SK-N-SH treated with all-trans-retinoic acid at 6 μM for 48 hours (cell line): ENCODE data around the gene DNAH8.

Experiments used
- ARNTL ChIP-seq: fragments of 450-650 bp; formaldehyde crosslinking; IDR thresholded peaks from 2 replicates; pipeline ENCODE4 v1.5.0; 2020; ENCODE audit warnings: low read depth, mild to moderate bottlenecking, moderate library complexity, borderline replicate concordance
- BACH2 ChIP-seq: fragments of 250-450 bp; sonication (Bioruptor Pico); IDR thresholded peaks from 2 replicates; pipeline ENCODE4 v1.9.0; 2021; ENCODE audit warnings: mild to moderate bottlenecking, borderline replicate concordance
- CREB5 ChIP-seq: fragments of 250-450 bp; sonication (Bioruptor Pico); IDR thresholded peaks from 2 replicates; pipeline ENCODE4 v1.5.1; 2020; ENCODE audit warnings: low read depth, mild to moderate bottlenecking, moderate library complexity
- CSDC2 ChIP-seq: fragments of 250-450 bp; sonication (Bioruptor Pico); IDR thresholded peaks from 2 replicates; pipeline ENCODE4 v1.5.0; 2020; ENCODE audit warnings: mild to moderate bottlenecking, moderate library complexity
- ESRRG ChIP-seq: fragments of 250-450 bp; sonication (Bioruptor Pico); IDR thresholded peaks from 2 replicates; pipeline ENCODE4 v1.6.1; 2021; ENCODE audit warnings: mild to moderate bottlenecking
- POU6F1 ChIP-seq: fragments of 250-450 bp; sonication (Bioruptor Pico); IDR thresholded peaks from 2 replicates; pipeline ENCODE4 v1.8.0; 2021; ENCODE audit warnings: low read depth, mild to moderate bottlenecking, moderate library complexity, borderline replicate concordance
- RARB ChIP-seq: fragments of 250-450 bp; sonication (Bioruptor Pico); IDR thresholded peaks from 2 replicates; pipeline ENCODE4 v1.8.0; 2021; ENCODE audit warnings: mild to moderate bottlenecking, moderate library complexity
- TOX ChIP-seq: fragments of 250-450 bp; sonication (Bioruptor Pico); IDR thresholded peaks from 2 replicates; pipeline ENCODE4 v1.8.0; 2021; ENCODE audit warnings: mild to moderate bottlenecking, moderate library complexity, borderline replicate concordance
- ZC3H10 ChIP-seq: fragments of 250-450 bp; sonication (Bioruptor Pico); IDR thresholded peaks from 2 replicates; pipeline ENCODE4 v1.5.1; 2021; ENCODE audit warnings: mild to moderate bottlenecking, moderate library complexity
- ZFP30 ChIP-seq: fragments of 450-650 bp; formaldehyde crosslinking; IDR thresholded peaks from 2 replicates; pipeline ENCODE4 v1.5.0; 2022; ENCODE audit warnings: mild to moderate bottlenecking, moderate library complexity
- TF ChIP-seq, protein P1 (sequence below): fragments of 250-450 bp; sonication (Bioruptor Pico); IDR thresholded peaks from 2 replicates; pipeline ENCODE4 v1.8.0; 2020; ENCODE audit warnings: mild to moderate bottlenecking, moderate library complexity, borderline replicate concordance

GRCh38 chr6:38739532-38739931 lies 24.4 kb downstream of the DNAH8 start:
- TF ChIP-seq ARNTL (CRISPR knock-in tag), result no peak
- TF ChIP-seq BACH2, result no peak
- no peak for TF ChIP-seq POU6F1 (CRISPR knock-in tag)
- no peak for TF ChIP-seq ZFP30 (CRISPR knock-in tag)
- TF ChIP-seq ESRRG, result no peak
- no peak for TF ChIP-seq CREB5 (CRISPR knock-in tag)
- TF ChIP-seq RARB (CRISPR knock-in tag), result no peak
- TF ChIP-seq, protein P1, sequence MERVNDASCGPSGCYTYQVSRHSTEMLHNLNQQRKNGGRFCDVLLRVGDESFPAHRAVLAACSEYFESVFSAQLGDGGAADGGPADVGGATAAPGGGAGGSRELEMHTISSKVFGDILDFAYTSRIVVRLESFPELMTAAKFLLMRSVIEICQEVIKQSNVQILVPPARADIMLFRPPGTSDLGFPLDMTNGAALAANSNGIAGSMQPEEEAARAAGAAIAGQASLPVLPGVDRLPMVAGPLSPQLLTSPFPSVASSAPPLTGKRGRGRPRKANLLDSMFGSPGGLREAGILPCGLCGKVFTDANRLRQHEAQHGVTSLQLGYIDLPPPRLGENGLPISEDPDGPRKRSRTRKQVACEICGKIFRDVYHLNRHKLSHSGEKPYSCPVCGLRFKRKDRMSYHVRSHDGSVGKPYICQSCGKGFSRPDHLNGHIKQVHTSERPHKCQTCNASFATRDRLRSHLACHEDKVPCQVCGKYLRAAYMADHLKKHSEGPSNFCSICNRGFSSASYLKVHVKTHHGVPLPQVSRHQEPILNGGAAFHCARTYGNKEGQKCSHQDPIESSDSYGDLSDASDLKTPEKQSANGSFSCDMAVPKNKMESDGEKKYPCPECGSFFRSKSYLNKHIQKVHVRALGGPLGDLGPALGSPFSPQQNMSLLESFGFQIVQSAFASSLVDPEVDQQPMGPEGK, result no peak
- TF ChIP-seq TOX (CRISPR knock-in tag), result no peak
- no peak for TF ChIP-seq ZC3H10 (CRISPR knock-in tag)
- no peak for TF ChIP-seq CSDC2 (CRISPR knock-in tag)
